Activated naive CD8-positive, alpha-beta T cell (primary cell): ENCODE results near the gene DHPS.

Experiments
- H3K27ac Mint-ChIP-seq: one replicate; pipeline ENCODE4 v1.8.0; 2021; ENCODE audit warnings: mixed read lengths
- H3K27me3 Mint-ChIP-seq: one replicate; pipeline ENCODE4 v1.8.0; 2021; ENCODE audit warnings: mixed read lengths
- H3K36me3 Mint-ChIP-seq: one replicate; pipeline ENCODE4 v1.8.0; 2021; ENCODE audit warnings: mixed read lengths
- H3K4me1 Mint-ChIP-seq: one replicate; pipeline ENCODE4 v1.8.0; 2021; ENCODE audit warnings: low read depth, mixed read lengths
- H3K4me3 Mint-ChIP-seq: one replicate; pipeline ENCODE4 v1.8.0; 2021; ENCODE audit warnings: mild to moderate bottlenecking, mixed read lengths
- H3K9me3 Mint-ChIP-seq: one replicate; pipeline ENCODE4 v1.8.0; 2021; ENCODE audit warnings: low read depth, mixed read lengths

DHPS gene

GRCh38 chr19:12669270-12670158 lies 12.2 kb downstream of the DHPS start:
- peaks cover 2% of the 10 kb centered on the region for H3K36me3 Mint-ChIP-seq
- H3K4me3 Mint-ChIP-seq: peak overlapping the region; percentile 97
- H3K4me1 Mint-ChIP-seq: peaks cover 48% of the 10 kb centered on the region

GRCh38 chr19:12668932-12669269 lies 12.8 kb downstream of the DHPS start:
- Mint-ChIP-seq H3K4me1 (peaks cover 48% of the 10 kb centered on the region), H3K36me3 (peaks cover 2% of the 10 kb centered on the region), H3K27me3 (no peaks in the 10 kb centered on the region), H3K9me3 (no peaks in the 10 kb centered on the region), H3K4me3 (peak overlapping the region; percentile 97), H3K27ac (peak overlapping the region; percentile 100)

More at GRCh38 chr19:12669270-12670158, 12.2 kb downstream of the DHPS start:
- H3K27ac Mint-ChIP-seq: peak overlapping the region; percentile 100
- H3K27me3 Mint-ChIP-seq: no peaks in the 10 kb centered on the region
- no peaks in the 10 kb centered on the region for H3K9me3 Mint-ChIP-seq

GRCh38 chr19:12668346-12668745 lies 13.3 kb downstream of the DHPS start:
- no peaks in the 10 kb centered on the region for H3K27me3 Mint-ChIP-seq
- peaks cover 2% of the 10 kb centered on the region for H3K36me3 Mint-ChIP-seq
- peak overlapping the region; percentile 97 for H3K4me3 Mint-ChIP-seq
- peaks cover 48% of the 10 kb centered on the region for H3K4me1 Mint-ChIP-seq
- peak overlapping the region; percentile 100 for H3K27ac Mint-ChIP-seq
- no peaks in the 10 kb centered on the region for H3K9me3 Mint-ChIP-seq

- Mint-ChIP-seq H3K27ac (no peak overlapping the region), H3K4me3 (peak overlapping the region; percentile 97), H3K36me3 (peaks cover 2% of the 10 kb centered on the region), H3K4me1 (peaks cover 48% of the 10 kb centered on the region), H3K9me3 (no peaks in the 10 kb centered on the region), H3K27me3 (no peaks in the 10 kb centered on the region)
Measured at GRCh38 chr19:12667731-12668302, 13.9 kb downstream of the DHPS start.

GRCh38 chr19:12666265-12667048 lies 15.2 kb downstream of the DHPS start, which contains the start of the genes MAN2B1 and WDR83:
Gene MAN2B1, minus strand, starts transcription at chr19:12666742. Its CDS starts 41 bp downstream, at chr19:12666701.
Gene WDR83, plus strand, starts transcription at chr19:12666807. Its CDS starts 2,984 bp downstream, at chr19:12669791.
- Mint-ChIP-seq H3K27me3 (no peaks in the 10 kb centered on the region), H3K36me3 (no peaks in the 10 kb centered on the region), H3K4me3 (peak within 1 kb of the TSS; percentile 97), H3K9me3 (no peaks in the 10 kb centered on the region), H3K4me1 (peaks cover 45% of the 10 kb centered on the region), H3K27ac (peak within 1 kb of the TSS; percentile 89)

- H3K27ac Mint-ChIP-seq: peak overlapping the region; percentile 89
- peak overlapping the region; percentile 97 for H3K4me3 Mint-ChIP-seq
- H3K4me1 Mint-ChIP-seq: peaks cover 43% of the 10 kb centered on the region
- H3K27me3 Mint-ChIP-seq: no peaks in the 10 kb centered on the region
- no peaks in the 10 kb centered on the region for H3K36me3 Mint-ChIP-seq
- H3K9me3 Mint-ChIP-seq: no peaks in the 10 kb centered on the region
Measured at GRCh38 chr19:12665671-12666264, 15.9 kb downstream of the DHPS start.

- no peaks in the 10 kb centered on the region for H3K36me3 Mint-ChIP-seq
- no peaks in the 10 kb centered on the region for H3K27me3 Mint-ChIP-seq
- H3K27ac Mint-ChIP-seq: peak overlapping the region; percentile 89
- H3K4me1 Mint-ChIP-seq: peaks cover 41% of the 10 kb centered on the region
- H3K4me3 Mint-ChIP-seq: peak overlapping the region; percentile 97
- H3K9me3 Mint-ChIP-seq: no peaks in the 10 kb centered on the region
Measured at GRCh38 chr19:12665281-12665573, 16.5 kb downstream of the DHPS start.

GRCh38 chr19:12664406-12665280 lies 17.0 kb downstream of the DHPS start:
- peaks cover 3% of the 10 kb centered on the region for H3K36me3 Mint-ChIP-seq
- H3K9me3 Mint-ChIP-seq: no peaks in the 10 kb centered on the region
- H3K4me3 Mint-ChIP-seq: peak overlapping the region; percentile 97
- peaks cover 44% of the 10 kb centered on the region for H3K4me1 Mint-ChIP-seq
- peak overlapping the region; percentile 89 for H3K27ac Mint-ChIP-seq
- H3K27me3 Mint-ChIP-seq: no peaks in the 10 kb centered on the region

GRCh38 chr19:12660980-12661379 lies 20.7 kb downstream of the DHPS start:
- peaks cover 3% of the 10 kb centered on the region for H3K36me3 Mint-ChIP-seq
- H3K4me1 Mint-ChIP-seq: peaks cover 19% of the 10 kb centered on the region
- H3K27me3 Mint-ChIP-seq: no peaks in the 10 kb centered on the region
- H3K4me3 Mint-ChIP-seq: no peak overlapping the region
- H3K27ac Mint-ChIP-seq: no peak overlapping the region
- H3K9me3 Mint-ChIP-seq: no peaks in the 10 kb centered on the region

GRCh38 chr19:12657966-12658365 lies 23.7 kb downstream of the DHPS start:
- H3K4me3 Mint-ChIP-seq: no peak overlapping the region
- H3K36me3 Mint-ChIP-seq: peaks cover 10% of the 10 kb centered on the region
- H3K27ac Mint-ChIP-seq: no peak overlapping the region
- H3K27me3 Mint-ChIP-seq: no peaks in the 10 kb centered on the region
- no peaks in the 10 kb centered on the region for H3K9me3 Mint-ChIP-seq
- peaks cover 3% of the 10 kb centered on the region for H3K4me1 Mint-ChIP-seq

- Mint-ChIP-seq H3K27ac (no peak overlapping the region), H3K4me3 (no peak overlapping the region), H3K4me1 (peaks cover 3% of the 10 kb centered on the region)
Measured at GRCh38 chr19:12656899-12657571, 24.6 kb downstream of the DHPS start.

GRCh38 chr19:12655546-12655945 lies 26.1 kb downstream of the DHPS start:
- no peaks in the 10 kb centered on the region for H3K9me3 Mint-ChIP-seq

More at GRCh38 chr19:12656899-12657571, 24.6 kb downstream of the DHPS start:
- peaks cover 10% of the 10 kb centered on the region for H3K36me3 Mint-ChIP-seq
- no peaks in the 10 kb centered on the region for H3K27me3 Mint-ChIP-seq
- H3K9me3 Mint-ChIP-seq: no peaks in the 10 kb centered on the region

GRCh38 chr19:12652219-12652618 lies 29.5 kb downstream of the DHPS start:
- H3K36me3 Mint-ChIP-seq: peaks cover 14% of the 10 kb centered on the region
- H3K4me1 Mint-ChIP-seq: peaks cover 2% of the 10 kb centered on the region
- H3K27ac Mint-ChIP-seq: no peak overlapping the region
- no peaks in the 10 kb centered on the region for H3K27me3 Mint-ChIP-seq
- H3K9me3 Mint-ChIP-seq: no peaks in the 10 kb centered on the region
- H3K4me3 Mint-ChIP-seq: no peak overlapping the region

More at GRCh38 chr19:12655546-12655945, 26.1 kb downstream of the DHPS start:
- Mint-ChIP-seq H3K27ac (no peak overlapping the region), H3K36me3 (peaks cover 17% of the 10 kb centered on the region), H3K4me3 (no peak overlapping the region), H3K27me3 (no peaks in the 10 kb centered on the region), H3K4me1 (peaks cover 3% of the 10 kb centered on the region)
